ENCODE results near the gene HOMER2.
"Not testable (repeated sequence)": the region's sequence is repeated elsewhere in the genome, so short reads cannot be mapped to it uniquely, and the experiment has no call there.

Gene HOMER2

DNA sequence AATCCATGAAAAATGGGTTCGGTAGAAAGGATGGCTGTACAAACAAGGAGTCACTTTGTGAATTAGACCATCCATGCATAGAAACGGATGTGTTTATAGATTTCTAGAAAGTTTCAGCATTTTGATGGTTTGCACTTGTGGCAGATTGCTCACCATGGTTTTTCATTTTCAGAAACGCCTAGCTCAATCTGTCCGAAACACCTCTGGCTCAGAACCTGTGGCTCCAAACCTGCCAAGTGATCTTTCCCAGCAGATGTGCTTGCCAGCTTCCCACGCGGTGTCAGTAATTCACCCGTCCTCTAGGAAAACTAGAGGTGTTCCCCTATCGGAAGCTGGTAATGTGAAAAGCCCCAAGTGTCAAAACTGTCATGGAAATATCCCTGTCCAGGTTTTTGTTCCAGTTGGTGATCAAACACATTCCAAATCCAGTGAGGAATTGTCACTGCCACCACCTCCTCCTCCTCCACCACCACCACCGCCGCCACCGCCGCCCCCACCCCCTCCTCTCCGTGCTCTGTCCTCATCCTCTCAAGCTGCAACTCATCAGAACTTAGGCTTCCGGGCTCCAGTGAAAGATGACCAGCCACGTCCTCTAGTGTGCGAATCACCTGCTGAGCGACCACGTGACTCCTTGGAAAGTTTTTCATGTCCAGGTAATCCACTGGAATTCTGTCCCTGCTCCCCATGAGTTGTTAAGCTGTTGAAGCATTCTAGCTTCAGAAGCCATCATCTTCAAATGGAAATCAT lies 121.9 kb downstream of the HOMER2 start:
- DNase-seq, result no peak

DNA sequence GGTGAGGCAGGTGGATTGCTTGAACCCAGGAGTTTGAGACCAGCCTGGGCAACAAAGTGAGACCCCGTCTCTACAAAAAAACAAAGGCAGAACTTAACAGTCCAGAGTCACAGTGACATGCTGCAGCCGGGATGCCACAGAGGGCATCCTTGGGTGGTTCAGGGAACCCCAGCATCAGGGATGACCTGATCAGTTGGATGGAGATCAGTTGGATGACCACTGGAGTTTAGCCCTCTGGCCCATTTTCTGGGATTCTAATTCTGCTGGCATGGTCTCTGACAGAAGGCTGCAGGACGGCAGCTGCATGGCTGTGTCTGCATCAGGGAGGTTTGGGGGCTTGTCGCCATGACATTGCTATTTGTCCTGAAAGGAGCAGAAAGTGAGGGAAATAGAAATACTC lies 123.3 kb downstream of the HOMER2 start:
- DNase-seq, result no peak

- no peak for DNase-seq
These were observed 124.4 kb downstream of the HOMER2 start for GRCh38 chr15:82828075-82828474.

- DNase-seq, result no peak
These were observed 129.5 kb downstream of the HOMER2 start for GRCh38 chr15:82823049-82823448.

DNA sequence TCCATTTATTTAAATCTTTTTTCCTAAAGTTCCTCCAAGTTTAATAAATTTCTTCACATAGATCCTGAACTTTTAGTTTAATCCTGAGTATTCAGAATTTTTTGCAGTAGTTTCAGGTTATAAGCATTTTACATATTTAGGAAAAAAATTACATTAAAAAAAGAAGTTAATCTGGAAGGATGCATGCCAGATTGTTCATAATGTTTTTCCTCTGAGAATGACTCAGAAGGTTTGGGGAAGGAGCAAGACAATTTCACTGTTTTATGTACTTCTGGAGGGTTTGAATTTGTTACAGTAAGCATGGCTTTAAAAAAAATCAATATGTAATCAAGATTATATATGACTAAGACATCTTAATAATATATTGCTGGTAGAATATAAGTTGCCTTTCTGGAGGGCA lies 130.7 kb downstream of the HOMER2 start:
- not testable (repeated sequence) for DNase-seq

GRCh38 chr15:82821396-82821795 lies 131.1 kb downstream of the HOMER2 start:
- DNase-seq, result not testable (repeated sequence)

- DNase-seq, result no peak
These were observed 132.4 kb downstream of the HOMER2 start for GRCh38 chr15:82820128-82820527.

- no peak for DNase-seq
These were observed 139.5 kb downstream of the HOMER2 start for GRCh38 chr15:82812994-82813393.

GRCh38 chr15:82810890-82811426 lies 141.6 kb downstream of the HOMER2 start:
- no peak for DNase-seq

GRCh38 chr15:82810061-82810889 lies 142.2 kb downstream of the HOMER2 start:
- no peak for DNase-seq

DNA sequence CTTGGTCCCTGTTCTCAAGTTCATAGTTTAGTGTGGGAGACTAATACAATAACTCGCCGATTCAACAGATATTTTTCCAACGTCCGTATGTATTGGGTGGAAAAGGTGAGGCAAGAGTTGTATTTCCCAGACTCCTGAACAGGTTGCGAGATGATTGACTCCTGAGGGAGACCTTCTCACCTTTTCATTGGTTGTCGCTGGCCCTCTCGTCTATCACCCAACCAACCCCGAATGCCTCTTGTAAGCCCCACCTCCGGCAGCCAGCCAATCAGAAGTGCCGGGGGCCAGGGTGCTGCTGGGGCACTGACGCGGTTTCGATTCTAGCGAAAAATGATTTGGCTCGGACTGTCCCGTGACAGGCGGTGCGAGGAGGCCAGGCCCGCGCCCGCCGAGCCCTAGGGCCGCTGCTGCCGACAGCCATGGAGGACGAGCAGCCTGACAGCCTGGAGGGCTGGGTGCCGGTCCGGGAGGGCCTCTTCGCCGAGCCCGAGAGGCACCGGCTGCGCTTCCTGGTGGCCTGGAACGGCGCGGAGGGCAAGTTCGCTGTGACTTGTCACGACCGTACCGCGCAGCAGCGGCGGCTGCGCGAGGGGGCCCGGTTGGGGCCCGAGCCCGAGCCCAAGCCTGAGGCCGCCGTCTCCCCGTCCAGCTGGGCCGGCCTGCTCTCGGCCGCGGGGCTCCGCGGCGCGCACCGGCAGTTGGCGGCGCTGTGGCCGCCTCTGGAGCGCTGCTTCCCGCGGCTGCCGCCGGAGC lies 143.0 kb downstream of the HOMER2 start, which contains the start of gene WHAMM:
WHAMM (plus strand) TSS at position 321 of the 753 bp plus-strand sequence; CDS start at position 420, 99 bp downstream.
- peak; percentile 75 to 96 for DNase-seq

DNA sequence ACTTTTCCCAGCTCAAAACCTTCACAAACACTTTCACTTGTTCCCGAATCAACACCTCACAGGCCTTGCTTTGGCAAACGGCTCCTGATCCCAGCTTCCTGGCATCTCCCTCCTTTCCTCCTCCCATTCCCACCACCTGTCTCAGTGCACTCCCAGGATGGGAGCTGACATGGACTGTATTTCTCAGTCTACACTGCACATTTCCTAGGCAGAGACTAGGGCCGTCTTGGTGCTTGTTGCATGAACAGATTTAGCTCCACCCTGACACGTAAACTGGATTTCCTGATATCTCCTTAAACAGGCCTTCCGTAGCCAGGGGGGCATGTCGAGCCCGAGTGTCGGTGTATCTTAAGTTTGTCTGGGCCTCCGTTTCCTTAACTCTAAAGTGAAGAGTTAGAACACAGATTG lies 143.9 kb downstream of the HOMER2 start:
- no peak for DNase-seq

- DNase-seq, result no peak
These were observed 144.4 kb downstream of the HOMER2 start for GRCh38 chr15:82807920-82808633.

DNA sequence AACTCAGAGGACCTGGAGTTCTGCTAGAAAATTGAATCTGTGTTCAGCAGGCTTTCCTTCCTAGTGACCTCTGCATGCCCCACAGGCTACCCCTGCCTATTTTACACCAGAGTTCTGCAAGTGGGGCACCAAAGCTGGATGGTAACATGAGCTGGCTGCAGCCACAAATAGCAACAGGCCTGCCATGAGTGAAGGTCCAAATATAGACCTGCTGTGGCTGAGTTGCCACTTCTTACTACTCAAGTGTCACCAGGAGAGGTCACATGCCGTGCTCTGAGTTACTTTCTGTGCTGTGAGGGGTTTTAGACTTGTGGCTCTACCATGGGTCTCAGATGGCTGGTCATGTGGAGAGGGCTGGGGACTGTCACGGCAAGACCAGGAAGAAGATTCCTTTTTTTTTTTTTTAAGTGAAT lies 146.5 kb downstream of the HOMER2 start, which contains the start of gene FSD2:
FSD2 (minus strand) TSS at position 76 of the 413 bp plus-strand sequence. CDS start 18,679 bp downstream, outside the sequence.
- DNase-seq, result no peak

DNA sequence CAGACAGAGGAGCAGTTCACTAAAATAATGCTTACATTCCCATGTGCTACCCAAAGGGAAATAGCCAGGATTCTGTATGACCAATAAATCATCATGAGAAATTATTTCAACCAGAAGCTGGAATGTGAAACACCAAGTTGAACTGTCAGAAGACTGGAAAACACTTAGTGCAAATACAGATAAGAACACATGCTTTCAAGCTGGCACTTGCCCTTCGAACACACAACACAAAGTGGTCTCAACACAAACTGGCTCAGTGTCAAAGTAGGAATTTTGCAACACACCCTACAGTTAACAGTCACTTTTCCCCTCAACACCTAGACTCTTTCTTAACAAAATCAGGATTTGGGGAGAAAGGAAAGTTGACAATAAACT lies 148.0 kb downstream of the HOMER2 start:
- no peak for DNase-seq

DNA sequence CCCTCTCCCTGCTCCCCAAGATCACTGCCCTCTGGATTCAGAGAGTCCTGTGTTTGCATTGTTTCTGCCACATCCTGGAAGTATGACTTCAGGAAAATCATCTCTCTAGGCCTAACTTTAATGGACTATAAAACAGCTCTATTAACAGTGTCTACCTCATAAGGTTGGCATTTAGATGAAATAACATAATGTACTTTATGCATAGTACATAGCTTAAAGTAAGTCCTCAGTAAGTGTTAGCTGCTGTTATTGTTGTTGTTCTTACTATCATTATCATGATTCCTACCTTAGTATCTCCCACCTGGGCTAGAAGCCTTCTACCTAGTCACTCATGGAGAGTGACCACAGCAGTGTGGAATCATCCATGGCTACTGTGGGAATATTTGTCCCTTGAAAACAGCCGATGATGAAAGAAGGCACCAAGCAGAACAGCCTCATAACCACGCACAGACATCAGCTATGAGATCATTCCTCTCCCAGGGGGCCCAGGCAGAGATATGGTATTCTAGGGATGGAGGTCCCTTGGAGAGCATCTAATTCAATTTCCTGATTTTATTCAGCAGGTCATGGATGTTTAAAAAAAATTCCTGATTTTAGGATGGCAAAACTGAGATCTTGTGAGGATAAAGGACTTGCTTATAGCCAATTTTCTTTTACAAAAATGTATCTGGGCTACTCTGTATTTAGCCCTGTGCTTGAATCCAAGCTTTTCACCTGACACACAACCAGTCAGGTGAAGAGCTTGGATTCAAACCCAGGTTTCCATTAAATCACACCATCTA lies 148.5 kb downstream of the HOMER2 start:
- DNase-seq, result no peak

DNA sequence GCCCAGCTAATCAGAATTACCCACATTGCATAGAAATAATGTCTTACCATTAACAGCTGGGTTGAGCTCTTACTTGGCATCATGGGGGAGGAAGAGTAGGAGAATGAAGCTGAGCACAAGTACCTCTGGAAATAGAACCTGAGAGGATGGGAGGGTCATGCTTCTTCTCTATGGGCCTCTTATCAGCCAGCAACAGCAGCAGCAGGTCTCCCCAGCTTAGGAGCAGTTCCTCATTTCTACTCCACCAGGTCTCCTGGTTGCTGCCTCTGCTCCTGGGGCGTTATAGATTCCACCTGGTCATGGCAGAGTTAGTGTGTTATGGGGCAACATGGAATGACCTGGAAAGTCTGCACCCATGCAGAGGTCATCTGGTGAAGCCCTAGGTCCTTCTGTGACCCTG lies 150.0 kb downstream of the HOMER2 start:
- no peak for DNase-seq

DNA sequence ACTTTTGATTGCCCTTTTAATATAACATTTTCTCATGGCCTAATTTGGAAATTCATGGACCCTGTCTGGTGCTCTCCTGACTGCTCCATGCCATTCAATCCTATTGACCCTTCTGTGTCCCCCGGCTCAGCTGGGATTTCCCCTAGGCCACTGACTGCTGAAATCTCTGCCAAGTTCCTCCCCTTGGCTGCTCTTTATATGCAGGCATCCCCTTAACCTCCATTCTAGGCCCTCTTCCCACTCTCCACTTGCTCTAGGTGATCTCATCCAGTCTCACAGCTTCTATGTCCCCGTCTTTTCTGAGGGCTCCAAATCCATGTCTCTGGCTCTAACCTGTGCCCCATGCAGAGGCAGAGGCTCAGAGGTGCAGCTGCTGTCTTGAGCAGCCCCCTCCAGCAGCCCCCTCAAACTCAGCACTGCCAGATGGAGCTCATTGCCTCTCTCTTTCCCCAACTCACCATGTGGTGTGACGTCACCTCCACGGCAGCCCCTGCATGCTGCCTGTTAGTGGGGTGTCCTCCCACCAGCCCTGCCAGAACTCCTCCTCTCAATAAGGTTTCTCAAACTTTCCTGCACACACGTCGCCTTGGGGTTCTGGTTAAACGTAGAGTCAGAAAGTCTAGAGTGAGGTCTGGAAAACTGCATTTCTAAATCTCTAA lies 153.2 kb downstream of the HOMER2 start:
- no peak for DNase-seq
